ENCODE measurements around the gene RFX3.

- TF ChIP-seq CTCF (conservative IDR thresholded peaks at IDR 0.05; ENCODE audit: low read depth, low read length) (no peak), EZH2 (IDR thresholded peaks at IDR 0.05; ENCODE audit: borderline replicate concordance, low read depth, low read length, poor library complexity, severe bottlenecking) (no peak)
These were observed 9.0 kb downstream of the RFX3 start for GRCh38 chr9:3516667-3517330.
